Neural cell (in vitro differentiated cells): ENCODE measurements around the gene SURF6.
"Not testable (repeated sequence)": the region's sequence is repeated elsewhere in the genome, so short reads cannot be mapped to it uniquely, and the experiment has no call there.

ENCODE experiments used
- CTCF ChIP-seq: fragments of 450-650 bp; IDR thresholded peaks from 2 replicates; pipeline ENCODE4 v1.5.1; 2014; ENCODE audit warnings: antibody characterized with exemption, mild to moderate bottlenecking, moderate library complexity; ENCODE audit not compliant: poor library complexity, severe bottlenecking
- EZH2 ChIP-seq: fragments of 200-600, 300-800 bp; shearing (Covaris generic), sonication (generic); IDR thresholded peaks from 2 replicates; pipeline ENCODE4 v1.6.1; 2014; ENCODE audit warnings: antibody characterized with exemption, low read length, borderline replicate concordance, mild to moderate bottlenecking; ENCODE audit not compliant: insufficient read depth, poor library complexity, severe bottlenecking
- SMC3 ChIP-seq: fragments of 450-650 bp; conservative IDR thresholded peaks from 2 replicates; pipeline ENCODE4 v1.6.1; 2014; ENCODE audit warnings: antibody characterized with exemption, mild to moderate bottlenecking, moderate library complexity; ENCODE audit not compliant: poor library complexity
- TAF1 ChIP-seq: IDR thresholded peaks from 2 replicates; pipeline ENCODE4 v1.6.1; 2012; ENCODE audit warnings: low read depth

GRCh38 chr9:133377280-133377679, 41.3 kb upstream of the SURF6 start:
- TF ChIP-seq EZH2, SMC3, CTCF, TAF1: not testable (repeated sequence)
